Cardiac muscle cell (in vitro differentiated cells and primary cell): ENCODE data around the gene ASCC1. TPM values are rescaled to one million over a fixed set of nuclear protein-coding genes. Genes with fewer than 3 reads are reported as not detected.
A peak's percentile ranks its signal among the peaks of the same experiment; 100 is the strongest.

Experiments used
- DNase-seq, 2 donors: peaks; one replicate each; pipeline versions ENCODE4 v3.0.0 to v3.0.0-alpha.2; 2010 to 2017; ENCODE audit warnings: low read depth in 1 of 2, low spot score in 1 of 2
- H3K27ac ChIP-seq: fragments of 200-600 bp; sonication (generic); 2 replicates; pipeline ENCODE4 v1.5.1; 2016
- H3K27me3 ChIP-seq: fragments of 200-600 bp; sonication (generic); 2 replicates; pipeline ENCODE4 v1.6.0; 2016; ENCODE audit warnings: control low read depth
- H3K36me3 ChIP-seq: fragments of 200-600 bp; sonication (generic); 2 replicates; pipeline ENCODE4 v1.5.1; 2016; ENCODE audit warnings: control low read depth
- H3K4me1 ChIP-seq: fragments of 200-600 bp; sonication (generic); 2 replicates; pipeline ENCODE4 v1.8.1; 2017; ENCODE audit warnings: low read depth, mild to moderate bottlenecking, mixed run types
- H3K4me3 ChIP-seq: fragments of 200-600 bp; sonication (generic); 2 replicates; pipeline ENCODE4 v1.5.1; 2016; ENCODE audit warnings: mild to moderate bottlenecking
- H3K9me3 ChIP-seq: fragments of 200-600 bp; sonication (generic); 2 replicates; pipeline ENCODE4 v1.5.1; 2017; ENCODE audit warnings: low read depth, mild to moderate bottlenecking, control low read depth
- CTCF ChIP-seq: IDR thresholded peaks from 2 replicates; pipeline ENCODE4 v1.5.1; 2012; ENCODE audit warnings: low read depth, mild to moderate bottlenecking, low read length
- polyA plus RNA-seq: library from polyadenylated mRNA; unstranded; fragments of >200 nt; fragmentation: Nextera tagmentation; extraction: Ambion mirVana; gene quantifications from 2 replicates; pipeline ENCODE4 v1.2.1, GENCODE V29; 2016
- total RNA-seq: library from RNA; depleted of rRNA; stranded (reverse); fragments of >200 nt; gene quantifications from 2 replicates; pipeline ENCODE4 v1.2.3, GENCODE V29; 2016

ASCC1 gene
- total and polyA plus RNA-seq, 2 experiments from 2014 or later: 41.3 to 58.4 TPM

GRCh38 chr10:72087392-72087968 lies 128.6 kb downstream of the ASCC1 start:
- Histone ChIP-seq H3K4me1 (peaks cover 14% of the 10 kb centered on the region), H3K36me3 (no peaks in the 10 kb centered on the region), H3K4me3 (peak overlapping the region; percentile 35), H3K9me3 (no peaks in the 10 kb centered on the region), H3K27me3 (peaks cover 64% of the 10 kb centered on the region), H3K27ac (no peak overlapping the region)
- no peak for TF ChIP-seq CTCF
- DNase-seq: no peak

- no peaks in the 10 kb centered on the region for H3K36me3 ChIP-seq
- H3K4me1 ChIP-seq: peaks cover 14% of the 10 kb centered on the region
- TF ChIP-seq CTCF: no peak
- peaks cover 64% of the 10 kb centered on the region for H3K27me3 ChIP-seq
- H3K9me3 ChIP-seq: no peaks in the 10 kb centered on the region
- H3K27ac ChIP-seq: no peak overlapping the region
- peak overlapping the region; percentile 35 for H3K4me3 ChIP-seq
- peak in 1 of 2 donors; percentile 43 for DNase-seq
These were observed 129.3 kb downstream of the ASCC1 start for GRCh38 chr10:72086466-72087391.

GRCh38 chr10:72085864-72086465 lies 130.1 kb downstream of the ASCC1 start:
- Histone ChIP-seq H3K4me1 (peaks cover 14% of the 10 kb centered on the region), H3K4me3 (no peak overlapping the region), H3K27me3 (peaks cover 64% of the 10 kb centered on the region), H3K36me3 (no peaks in the 10 kb centered on the region), H3K27ac (no peak overlapping the region), H3K9me3 (no peaks in the 10 kb centered on the region)
- no peak for DNase-seq
- no peak for TF ChIP-seq CTCF

GRCh38 chr10:72085166-72085565 lies 130.9 kb downstream of the ASCC1 start:
- Histone ChIP-seq H3K27me3 (peaks cover 60% of the 10 kb centered on the region), H3K27ac (no peak overlapping the region), H3K36me3 (no peaks in the 10 kb centered on the region), H3K4me1 (peaks cover 14% of the 10 kb centered on the region), H3K9me3 (no peaks in the 10 kb centered on the region), H3K4me3 (no peak overlapping the region)
- no peak for DNase-seq
- no peak for TF ChIP-seq CTCF

GRCh38 chr10:72083790-72084459 lies 132.2 kb downstream of the ASCC1 start:
- no peak overlapping the region for H3K27ac ChIP-seq
- H3K9me3 ChIP-seq: no peaks in the 10 kb centered on the region
- H3K36me3 ChIP-seq: no peaks in the 10 kb centered on the region
- no peak for DNase-seq
- peaks cover 14% of the 10 kb centered on the region for H3K4me1 ChIP-seq
- H3K27me3 ChIP-seq: peaks cover 48% of the 10 kb centered on the region
- TF ChIP-seq CTCF: no peak
- no peak overlapping the region for H3K4me3 ChIP-seq
